HUES64 (cell line): ENCODE results near the gene DNAJA3. TPM values are rescaled to one million over a fixed set of nuclear protein-coding genes. Genes with fewer than 3 reads are reported as not detected.

Experiments used
- H3K27ac ChIP-seq: 2 replicates; pipeline ENCODE4 v1.7.0; 2013; ENCODE audit warnings: low read depth, low read length, inconsistent platforms
- H3K27me3 ChIP-seq: 2 replicates; pipeline ENCODE4 v1.6.1; 2013; ENCODE audit warnings: mild to moderate bottlenecking, low read length; ENCODE audit not compliant: insufficient read depth
- H3K36me3 ChIP-seq: 2 replicates; pipeline ENCODE4 v1.6.1; 2013; ENCODE audit warnings: mild to moderate bottlenecking, low read length; ENCODE audit not compliant: insufficient read depth
- H3K4me1 ChIP-seq: 2 replicates; pipeline ENCODE4 v1.6.1; 2013; ENCODE audit warnings: mild to moderate bottlenecking, low read length, moderate library complexity; ENCODE audit not compliant: insufficient read depth
- H3K4me3 ChIP-seq: 2 replicates; pipeline ENCODE4 v1.5.1; 2013; ENCODE audit warnings: mild to moderate bottlenecking, low read length, moderate library complexity
- H3K9ac ChIP-seq: 2 replicates; pipeline ENCODE4 v1.6.1; 2013; ENCODE audit warnings: mild to moderate bottlenecking, low read depth, low read length
- H3K9me3 ChIP-seq: 2 replicates; pipeline ENCODE4 v1.6.1; 2013; ENCODE audit warnings: low read depth, low read length; ENCODE audit not compliant: insufficient read depth
- WGBS: fragments of 150-250, 120-280 bp; methylation state at CpG from one replicate; pipeline ENCODE4 v1.1.7; 2013; ENCODE audit warnings: missing lambda C conversion rate; 5-methylcytosine and 5-hydroxymethylcytosine counted together
- polyA plus RNA-seq, 2 experiments: library from polyadenylated mRNA; stranded (reverse); fragments of 50-300 nt; gene quantifications; one replicate each; pipeline ENCODE4 v1.2.3, GENCODE V29; 2013

The DNAJA3 gene
- polyA plus RNA-seq (2013, experiment 1 of 2) = 39.6 TPM
- polyA plus RNA-seq (2013, experiment 2 of 2) = 40.3 TPM

GRCh38 chr16:4425378-4426020, at the start of gene DNAJA3:
TSS of gene DNAJA3 (plus strand) at chr16:4425868. CDS start at chr16:4425882, 14 bp downstream.
- Histone ChIP-seq H3K27ac (peak within 1 kb of the TSS; percentile 96), H3K27me3 (no peaks in the 10 kb centered on the region), H3K9me3 (no peaks in the 10 kb centered on the region), H3K9ac (peak within 1 kb of the TSS; percentile 93), H3K4me1 (peaks cover 4% of the 10 kb centered on the region; the same call in 1 of the 2 replicates), H3K36me3 (peaks cover 10% of the 10 kb centered on the region; the same call in 1 of the 2 replicates), H3K4me3 (peak within 1 kb of the TSS; percentile 86)
- under 1% methylated on average over 68 of the region's 68 CpGs for WGBS

GRCh38 chr16:4376126-4376892, 49.4 kb upstream of the DNAJA3 start:
- Histone ChIP-seq H3K27me3 (no peaks in the 10 kb centered on the region), H3K36me3 (no peaks in the 10 kb centered on the region), H3K4me1 (peaks cover 42% of the 10 kb centered on the region), H3K9ac (no peak overlapping the region), H3K27ac (peak overlapping the region; percentile 37), H3K4me3 (no peak overlapping the region), H3K9me3 (no peaks in the 10 kb centered on the region)
- whole genome bisulfite sequencing = 88% methylated on average over 29 of the region's 31 CpGs

- peaks cover 40% of the 10 kb centered on the region for H3K4me1 ChIP-seq
- H3K36me3 ChIP-seq = no peaks in the 10 kb centered on the region
- H3K27ac ChIP-seq = peak overlapping the region; percentile 64; the same call in 1 of the 2 replicates
- H3K27me3 ChIP-seq = no peaks in the 10 kb centered on the region
- 69% methylated on average over 26 of the region's 27 CpGs for WGBS
- no peak overlapping the region; the same call in 1 of the 2 replicates for H3K9ac ChIP-seq
- H3K4me3 ChIP-seq = no peak overlapping the region
- H3K9me3 ChIP-seq = no peaks in the 10 kb centered on the region
These were observed 48.6 kb upstream of the DNAJA3 start for GRCh38 chr16:4376893-4377572.

- H3K27me3 ChIP-seq = no peaks in the 10 kb centered on the region
These were observed 48.0 kb upstream of the DNAJA3 start for GRCh38 chr16:4377573-4378154.

GRCh38 chr16:4378161-4378666, 47.5 kb upstream of the DNAJA3 start:
- 89% methylated on average over 15 of the region's 15 CpGs for WGBS
- H3K27me3 ChIP-seq = no peaks in the 10 kb centered on the region
- H3K36me3 ChIP-seq = peaks cover 4% of the 10 kb centered on the region; the same call in 1 of the 2 replicates
- H3K4me1 ChIP-seq = peaks cover 28% of the 10 kb centered on the region
- H3K9me3 ChIP-seq = no peaks in the 10 kb centered on the region
- H3K4me3 ChIP-seq = no peak overlapping the region
- H3K9ac ChIP-seq = no peak overlapping the region
- H3K27ac ChIP-seq = peak overlapping the region; percentile 64; the same call in 1 of the 2 replicates

More at GRCh38 chr16:4377573-4378154, 48.0 kb upstream of the DNAJA3 start:
- Histone ChIP-seq H3K4me3 (no peak overlapping the region), H3K9me3 (no peaks in the 10 kb centered on the region), H3K4me1 (peaks cover 34% of the 10 kb centered on the region), H3K27ac (peak overlapping the region; percentile 64; the same call in 1 of the 2 replicates), H3K36me3 (0 out of 2 replicates have a peak, but pooled peaks cover under 1% of the 10 kb centered on the region), H3K9ac (no peak overlapping the region; the same call in 1 of the 2 replicates)
- WGBS = 63% methylated on average over 12 of the region's 12 CpGs

- Histone ChIP-seq H3K36me3 (peaks cover 4% of the 10 kb centered on the region; the same call in 1 of the 2 replicates), H3K4me1 (peaks cover 21% of the 10 kb centered on the region), H3K27me3 (no peaks in the 10 kb centered on the region), H3K9ac (no peak overlapping the region), H3K9me3 (no peaks in the 10 kb centered on the region), H3K4me3 (no peak overlapping the region), H3K27ac (no peak overlapping the region)
- 91% methylated on average over 21 of the region's 21 CpGs for WGBS
These were observed 46.5 kb upstream of the DNAJA3 start for GRCh38 chr16:4378999-4379690.

GRCh38 chr16:4380119-4381063, 45.3 kb upstream of the DNAJA3 start:
- Histone ChIP-seq H3K4me1 (peaks cover 10% of the 10 kb centered on the region), H3K27me3 (no peaks in the 10 kb centered on the region), H3K27ac (peak overlapping the region; percentile 18; the same call in 1 of the 2 replicates), H3K9me3 (no peaks in the 10 kb centered on the region), H3K9ac (peak overlapping the region; percentile 43; the same call in 1 of the 2 replicates), H3K36me3 (peaks cover 4% of the 10 kb centered on the region; the same call in 1 of the 2 replicates), H3K4me3 (no peak overlapping the region)
- 86% methylated on average over 26 of the region's 26 CpGs for WGBS

- no peaks in the 10 kb centered on the region for H3K27me3 ChIP-seq
- no peak overlapping the region for H3K27ac ChIP-seq
- peaks cover 4% of the 10 kb centered on the region; the same call in 1 of the 2 replicates for H3K36me3 ChIP-seq
- peaks cover 10% of the 10 kb centered on the region for H3K4me1 ChIP-seq
- no peak overlapping the region for H3K4me3 ChIP-seq
- WGBS = 96% methylated on average over 59 of the region's 59 CpGs
- no peak overlapping the region for H3K9ac ChIP-seq
- H3K9me3 ChIP-seq = no peaks in the 10 kb centered on the region
These were observed 44.4 kb upstream of the DNAJA3 start for GRCh38 chr16:4381072-4381934.
